ENCODE data around the gene CD96.

Gene CD96

GRCh38 chr3:111571907-111572460 lies 30.0 kb downstream of the CD96 start:
- Histone ChIP-seq H3K27ac (no peak overlapping the region), H3K9me3 (no peaks in the 10 kb centered on the region), H3K4me3 (ENCODE audit: low read depth in 1 of 2, low read length in 1 of 2) (no peak overlapping the region), H3K36me3 (no peaks in the 10 kb centered on the region), H3K27me3 (no peaks in the 10 kb centered on the region), H3K4me1 (ENCODE audit: control insufficient read depth in 1 of 2, insufficient read depth in 1 of 2, low read depth in 1 of 2, low read length in 1 of 2) (no peaks in the 10 kb centered on the region)
- no peak for TF ChIP-seq CTCF (IDR thresholded peaks at IDR 0.05)

- Histone ChIP-seq H3K9me3 (no peaks in the 10 kb centered on the region), H3K27ac (no peak overlapping the region), H3K36me3 (no peaks in the 10 kb centered on the region), H3K4me1 (ENCODE audit: control insufficient read depth in 1 of 2, insufficient read depth in 1 of 2, low read depth in 1 of 2, low read length in 1 of 2) (no peaks in the 10 kb centered on the region), H3K27me3 (no peaks in the 10 kb centered on the region), H3K4me3 (ENCODE audit: low read depth in 1 of 2, low read length in 1 of 2) (no peak overlapping the region)
- TF ChIP-seq CTCF (IDR thresholded peaks at IDR 0.05), result no peak
Observed at GRCh38 chr3:111577113-111577512, 35.1 kb downstream of the CD96 start.

- no peak for TF ChIP-seq CTCF (IDR thresholded peaks at IDR 0.05)
- Histone ChIP-seq H3K9me3 (no peaks in the 10 kb centered on the region), H3K27me3 (no peaks in the 10 kb centered on the region), H3K36me3 (no peaks in the 10 kb centered on the region), H3K27ac (no peak overlapping the region), H3K4me3 (ENCODE audit: low read depth in 1 of 2, low read length in 1 of 2) (no peak overlapping the region), H3K4me1 (ENCODE audit: control insufficient read depth in 1 of 2, insufficient read depth in 1 of 2, low read depth in 1 of 2, low read length in 1 of 2) (no peaks in the 10 kb centered on the region)
Observed at GRCh38 chr3:111577798-111578685, 36.0 kb downstream of the CD96 start.

GRCh38 chr3:111578867-111579266 lies 36.9 kb downstream of the CD96 start:
- no peak for TF ChIP-seq CTCF (IDR thresholded peaks at IDR 0.05)

GRCh38 chr3:111579495-111579894 lies 37.5 kb downstream of the CD96 start:
- TF ChIP-seq CTCF (IDR thresholded peaks at IDR 0.05), result no peak
- Histone ChIP-seq H3K27me3 (no peaks in the 10 kb centered on the region), H3K27ac (no peak overlapping the region), H3K9me3 (no peaks in the 10 kb centered on the region), H3K4me3 (ENCODE audit: low read depth in 1 of 2, low read length in 1 of 2) (no peak overlapping the region), H3K36me3 (no peaks in the 10 kb centered on the region), H3K4me1 (ENCODE audit: control insufficient read depth in 1 of 2, insufficient read depth in 1 of 2, low read depth in 1 of 2, low read length in 1 of 2) (no peaks in the 10 kb centered on the region)

More at GRCh38 chr3:111578867-111579266, 36.9 kb downstream of the CD96 start:
- Histone ChIP-seq H3K36me3 (no peaks in the 10 kb centered on the region), H3K27me3 (no peaks in the 10 kb centered on the region), H3K27ac (no peak overlapping the region), H3K4me3 (ENCODE audit: low read depth in 1 of 2, low read length in 1 of 2) (no peak overlapping the region), H3K9me3 (no peaks in the 10 kb centered on the region), H3K4me1 (ENCODE audit: control insufficient read depth in 1 of 2, insufficient read depth in 1 of 2, low read depth in 1 of 2, low read length in 1 of 2) (no peaks in the 10 kb centered on the region)

Measured in neutrophil (primary cell).